HG03378 (cell line): ENCODE results near the gene TMEM19.

Source experiments
- ATAC-seq: cut with Tn5 transposase; IDR thresholded peaks from one replicate; pipeline ENCODE4 v1.9.1; 2021; ENCODE audit warnings: mild to moderate bottlenecking, moderate library complexity; ENCODE audit not compliant: unreplicated experiment

TMEM19 gene

GRCh38 chr12:71710276-71711125, 24.6 kb downstream of the TMEM19 start:
- ATAC-seq, result no peak

- ATAC-seq, result no peak
Observed at GRCh38 chr12:71718611-71719010, 32.7 kb downstream of the TMEM19 start.

GRCh38 chr12:71719647-71720370, 33.9 kb downstream of the TMEM19 start:
- no peak for ATAC-seq

GRCh38 chr12:71721783-71722505, 36.1 kb downstream of the TMEM19 start:
- ATAC-seq, result no peak

- no peak for ATAC-seq
Observed at GRCh38 chr12:71725011-71725410, 39.1 kb downstream of the TMEM19 start.

- ATAC-seq, result no peak
Observed at GRCh38 chr12:71726548-71726947, 40.7 kb downstream of the TMEM19 start.

GRCh38 chr12:71727958-71728357, 42.1 kb downstream of the TMEM19 start:
- ATAC-seq, result no peak

GRCh38 chr12:71730936-71731335, 45.1 kb downstream of the TMEM19 start:
- no peak for ATAC-seq

- ATAC-seq, result no peak
Observed at GRCh38 chr12:71731439-71732356, 45.8 kb downstream of the TMEM19 start.

- no peak for ATAC-seq
Observed at GRCh38 chr12:71732357-71732712, 46.5 kb downstream of the TMEM19 start.

GRCh38 chr12:71737197-71737596, 51.3 kb downstream of the TMEM19 start:
- ATAC-seq, result no peak

- no peak for ATAC-seq
Observed at GRCh38 chr12:71742998-71743397, 57.1 kb downstream of the TMEM19 start.

- no peak for ATAC-seq
Observed at GRCh38 chr12:71744522-71745300, 58.8 kb downstream of the TMEM19 start.

- ATAC-seq, result peak; percentile 96
Observed at GRCh38 chr12:71746974-71747611, 61.2 kb downstream of the TMEM19 start.

- no peak for ATAC-seq
Observed at GRCh38 chr12:71748081-71748850, 62.4 kb downstream of the TMEM19 start.

- no peak for ATAC-seq
Observed at GRCh38 chr12:71749666-71750065, 63.8 kb downstream of the TMEM19 start.

- no peak for ATAC-seq
Observed at GRCh38 chr12:71752891-71753290, 67.0 kb downstream of the TMEM19 start.
